HCT116 (cell line): ENCODE results near the gene TTC24. TPM values are rescaled to one million over a fixed set of nuclear protein-coding genes. Genes with fewer than 3 reads are reported as not detected.

Source experiments
- ATAC-seq: fragments of 200-7000 bp; cut with Tn5 transposase; 2 replicates; pipeline ENCODE4 v1.9.1; 2020; ENCODE audit warnings: mild to moderate bottlenecking, moderate library complexity
- BruUV-seq: library from RNA; stranded (reverse); fragments of 400-500 nt; replicated peaks from 2 replicates; lab custom pipeline; 2021; lab: Mats Ljungman, UMichigan
- CTCF ChIA-PET: fragments of 300-600 bp; sonication (Branson Sonifier 250); formaldehyde crosslinking; loops from one replicate; lab custom pipeline; 2021; ENCODE audit warnings: antibody characterized with exemption; lab: Charles Lee
- POLR2A ChIA-PET: fragments of 300-600, 350-600 bp; sonication (Branson Sonifier 250); formaldehyde crosslinking; loops from one replicate; lab custom pipeline; 2021; ENCODE audit warnings: antibody characterized with exemption; lab: Charles Lee
- RAD21 ChIA-PET, 2 experiments: fragments of 300-600 bp; sonication (Branson Sonifier 250); formaldehyde crosslinking; loops; one replicate each; lab custom pipeline; 2023; ENCODE audit warnings: low total read pairs in 2 of 2; ENCODE audit not compliant: uncharacterized antibody in 2 of 2, unreplicated experiment in 2 of 2, low non-redundant PET in 1 of 2; lab: Charles Lee
- DNase-seq: peaks from one replicate; pipeline ENCODE4 v3.0.0-alpha.2; 2010; ENCODE audit warnings: low read depth, low spot score
- H2AFZ ChIP-seq: fragments of 200-600 bp; shearing (Covaris generic), sonication (generic); 2 replicates; pipeline ENCODE4 v1.6.1; 2017; ENCODE audit warnings: low read depth, mixed run types, mixed read lengths, antibody characterized with exemption, low read length; ENCODE audit not compliant: poor library complexity, severe bottlenecking
- H3K27ac ChIP-seq: 2 replicates; pipeline ENCODE4 v1.5.1; 2012; ENCODE audit warnings: low read depth, low read length
- H3K27me3 ChIP-seq: fragments of 200-600 bp; sonication (generic); 2 replicates; pipeline ENCODE4 v1.6.1; 2016; ENCODE audit warnings: mixed run types, low read length, mixed read lengths; ENCODE audit not compliant: insufficient read depth
- H3K36me3 ChIP-seq, 2 experiments: fragments of 200-500 bp in 1 of 2; fragments of 200-600 bp in 1 of 2; sonication (Bioruptor generic) in 1 of 2; sonication (generic) in 1 of 2; 2 replicates each; pipeline versions ENCODE4 v1.5.1 to v1.6.1; 2014 to 2016; ENCODE audit warnings: low read length in 2 of 2, inconsistent platforms in 1 of 2, mixed read lengths in 1 of 2, mixed run types in 1 of 2; ENCODE audit not compliant: insufficient read depth in 2 of 2, control insufficient read depth in 1 of 2
- H3K4me1 ChIP-seq, 2 experiments: fragments of 200-600 bp in 1 of 2; sonication (generic) in 1 of 2; 2 replicates each; pipeline versions ENCODE4 v1.5.1 to v1.6.1; 2012 to 2017; ENCODE audit warnings: low read length in 2 of 2, inconsistent platforms in 1 of 2, mild to moderate bottlenecking in 1 of 2, mixed read lengths in 1 of 2, mixed run types in 1 of 2, moderate library complexity in 1 of 2; ENCODE audit not compliant: insufficient read depth in 2 of 2, control insufficient read depth in 1 of 2
- H3K4me2 ChIP-seq: fragments of 200-600 bp; sonication (generic); 2 replicates; pipeline ENCODE4 v1.6.1; 2017; ENCODE audit warnings: mixed run types, low read length, mixed read lengths
- H3K4me3 ChIP-seq, 2 experiments: fragments of 200-600 bp in 1 of 2; sonication (generic) in 1 of 2; replicated peaks in 1 of 2; 2 replicates each; pipeline ENCODE4 v1.5.1; 2011 to 2016; ENCODE audit warnings: low read length in 2 of 2, control low read depth in 1 of 2, low read depth in 1 of 2, mild to moderate bottlenecking in 1 of 2, mixed read lengths in 1 of 2, mixed run types in 1 of 2
- H3K79me2 ChIP-seq: fragments of 200-600 bp; sonication (generic); 2 replicates; pipeline ENCODE4 v1.6.1; 2017; ENCODE audit warnings: mild to moderate bottlenecking, mixed run types, low read length, moderate library complexity, mixed read lengths; ENCODE audit not compliant: insufficient read depth
- H3K9ac ChIP-seq: fragments of 200-600 bp; sonication (generic); 2 replicates; pipeline ENCODE4 v1.6.1; 2016; ENCODE audit warnings: low read length, mixed read lengths
- H3K9me2 ChIP-seq: fragments of 200-600 bp; sonication (generic), shearing (Covaris generic); 2 replicates; pipeline ENCODE4 v1.6.1; 2017; ENCODE audit warnings: mixed run types, mild to moderate bottlenecking, moderate library complexity; ENCODE audit not compliant: insufficient read depth
- H3K9me3 ChIP-seq, 2 experiments: fragments of 200-500 bp in 1 of 2; fragments of 200-600 bp in 1 of 2; sonication (Bioruptor generic) in 1 of 2; sonication (generic) in 1 of 2; 2 replicates each; pipeline ENCODE4 v1.6.1; 2014 to 2017; ENCODE audit warnings: low read length in 2 of 2, mixed read lengths in 2 of 2, inconsistent platforms in 1 of 2, low read depth in 1 of 2, mild to moderate bottlenecking in 1 of 2, mixed run types in 1 of 2, moderate library complexity in 1 of 2; ENCODE audit not compliant: control insufficient read depth in 1 of 2, insufficient read depth in 1 of 2
- H4K20me1 ChIP-seq: fragments of 200-600 bp; sonication (generic), shearing (Covaris generic); 2 replicates; pipeline ENCODE4 v1.6.1; 2017; ENCODE audit warnings: mixed run types, mild to moderate bottlenecking, moderate library complexity; ENCODE audit not compliant: insufficient read depth
- CBX3 ChIP-seq: IDR thresholded peaks from 2 replicates; pipeline ENCODE4 v1.6.1; 2012; ENCODE audit warnings: low read depth
- CEBPB ChIP-seq: IDR thresholded peaks from 2 replicates; pipeline ENCODE4 v1.6.1; 2012; ENCODE audit warnings: low read depth
- CTCF ChIP-seq, 3 experiments: fragments of 200-600 bp in 1 of 3; sonication (generic) in 1 of 3; IDR thresholded peaks in 2 of 3; conservative IDR thresholded peaks in 1 of 3; 2 replicates each; pipeline ENCODE4 v1.5.1; 2012 to 2017; ENCODE audit warnings: low read depth in 2 of 3, low read length in 2 of 3, antibody characterized with exemption in 1 of 3, borderline replicate concordance in 1 of 3, control low read depth in 1 of 3, mild to moderate bottlenecking in 1 of 3, mixed read lengths in 1 of 3, mixed run types in 1 of 3, moderate library complexity in 1 of 3; ENCODE audit not compliant: insufficient read depth in 1 of 3
- ELF1 ChIP-seq: IDR thresholded peaks from 2 replicates; pipeline ENCODE4 v1.6.1; 2012; ENCODE audit warnings: low read depth, borderline replicate concordance
- EZH2 ChIP-seq: fragments of 200-600 bp; sonication (generic); IDR thresholded peaks from 2 replicates; pipeline ENCODE4 v1.6.1; 2017; ENCODE audit warnings: antibody characterized with exemption, mixed run types
- EZH2phosphoT487 ChIP-seq: fragments of 200-600 bp; IDR thresholded peaks from 2 replicates; pipeline ENCODE4 v1.6.1; 2018; ENCODE audit warnings: antibody characterized with exemption, borderline replicate concordance
- FOSL1 ChIP-seq: IDR thresholded peaks from 2 replicates; pipeline ENCODE4 v1.6.1; 2012; ENCODE audit warnings: low read depth
- JUND ChIP-seq: IDR thresholded peaks from 2 replicates; pipeline ENCODE4 v1.6.1; 2012
- MAX ChIP-seq: IDR thresholded peaks from 2 replicates; pipeline ENCODE4 v1.6.1; 2012
- POLR2A ChIP-seq: IDR thresholded peaks from 2 replicates; pipeline ENCODE4 v1.7.0; 2011; ENCODE audit warnings: borderline replicate concordance; ENCODE audit not compliant: insufficient read depth, insufficient read length; ENCODE audit errors: extremely low read depth
- POLR2AphosphoS5 ChIP-seq: IDR thresholded peaks from 2 replicates; pipeline ENCODE4 v1.6.1; 2011; ENCODE audit warnings: mild to moderate bottlenecking, low read depth, low read length, moderate library complexity
- RAD21 ChIP-seq: IDR thresholded peaks from 2 replicates; pipeline ENCODE4 v1.6.1; 2012; ENCODE audit warnings: low read depth, mild to moderate bottlenecking
- SIN3A ChIP-seq: IDR thresholded peaks from 2 replicates; pipeline ENCODE4 v1.6.1; 2012; ENCODE audit warnings: low read depth
- SP1 ChIP-seq: IDR thresholded peaks from 2 replicates; pipeline ENCODE4 v1.6.1; 2012; ENCODE audit warnings: low read depth
- SRF ChIP-seq: IDR thresholded peaks from 2 replicates; pipeline ENCODE4 v1.6.1; 2012; ENCODE audit warnings: low read depth
- YY1 ChIP-seq: IDR thresholded peaks from 2 replicates; pipeline ENCODE4 v1.6.1; 2011; ENCODE audit warnings: low read length, low read depth, moderate library complexity, mild to moderate bottlenecking; ENCODE audit not compliant: insufficient replicate concordance; ENCODE audit errors: extremely low read depth
- ZBTB33 ChIP-seq: IDR thresholded peaks from 2 replicates; pipeline ENCODE4 v1.6.1; 2011; ENCODE audit warnings: mild to moderate bottlenecking, low read length, moderate library complexity; ENCODE audit not compliant: insufficient replicate concordance; ENCODE audit errors: extremely low read depth
- ZFX ChIP-seq: fragments of 450-650 bp; IDR thresholded peaks from 2 replicates; pipeline ENCODE4 v1.6.1; 2017
- ZNF274 ChIP-seq: fragments of 200-500 bp; sonication (Bioruptor generic); IDR thresholded peaks from 2 replicates; pipeline ENCODE4 v1.6.1; 2014; ENCODE audit warnings: mild to moderate bottlenecking, low read depth, low read length, inconsistent platforms
- intact Hi-C: fragments of 100-400 bp; cut with micrococcal nuclease; formaldehyde crosslinking; loops from 2 replicates; pipeline ENCODE4 v1.10.0; 2022
- total RNA-seq: library from RNA; stranded (reverse); gene quantifications from one replicate; pipeline ENCODE4 v1.2.1, GENCODE V29; 2021; ENCODE audit not compliant: unreplicated experiment
- TF ChIP-seq, protein P1 (sequence below): IDR thresholded peaks from 2 replicates; pipeline ENCODE4 v1.6.1; 2012; ENCODE audit warnings: low read depth

Gene TTC24
- total RNA-seq, 1 experiment from 2014 or later = not detected

GRCh38 chr1:156612666-156613065, 33.1 kb downstream of the TTC24 start:
- no peak overlapping the region for H3K9ac ChIP-seq
- no peaks in the 10 kb centered on the region for H3K27me3 ChIP-seq
- H3K27ac ChIP-seq = no peak overlapping the region
- H3K9me3 ChIP-seq = no peaks in the 10 kb centered on the region
- CTCF ChIA-PET = interaction anchor here (0.9 to 1.3 kb wide), 4 partner anchors 18 to 77 kb away, joined by 3 to 4 read pairs (median 3); no protein-coding TSS in a partner anchor
- TF ChIP-seq CBX3 (no peak), JUND (no peak), SRF (no peak), EZH2phosphoT487 (no peak), POLR2AphosphoS5 (no peak), ZNF274 (no peak), ELF1 (no peak), POLR2A (no peak), SP1 (no peak), ZFX (no peak), RAD21 (no peak), EZH2 (no peak), CTCF (IDR thresholded peaks at IDR 0.05 in 2 of 3, conservative IDR thresholded peaks at IDR 0.05 in 1 of 3; ENCODE audit: borderline replicate concordance in 1 of 3, insufficient read depth in 1 of 3, low read depth in 2 of 3, low read length in 2 of 3) (no peak), CEBPB (no peak), YY1 (no peak), MAX (no peak), FOSL1 (no peak), ZBTB33 (no peak), SIN3A (no peak)
- TF ChIP-seq, protein P1, sequence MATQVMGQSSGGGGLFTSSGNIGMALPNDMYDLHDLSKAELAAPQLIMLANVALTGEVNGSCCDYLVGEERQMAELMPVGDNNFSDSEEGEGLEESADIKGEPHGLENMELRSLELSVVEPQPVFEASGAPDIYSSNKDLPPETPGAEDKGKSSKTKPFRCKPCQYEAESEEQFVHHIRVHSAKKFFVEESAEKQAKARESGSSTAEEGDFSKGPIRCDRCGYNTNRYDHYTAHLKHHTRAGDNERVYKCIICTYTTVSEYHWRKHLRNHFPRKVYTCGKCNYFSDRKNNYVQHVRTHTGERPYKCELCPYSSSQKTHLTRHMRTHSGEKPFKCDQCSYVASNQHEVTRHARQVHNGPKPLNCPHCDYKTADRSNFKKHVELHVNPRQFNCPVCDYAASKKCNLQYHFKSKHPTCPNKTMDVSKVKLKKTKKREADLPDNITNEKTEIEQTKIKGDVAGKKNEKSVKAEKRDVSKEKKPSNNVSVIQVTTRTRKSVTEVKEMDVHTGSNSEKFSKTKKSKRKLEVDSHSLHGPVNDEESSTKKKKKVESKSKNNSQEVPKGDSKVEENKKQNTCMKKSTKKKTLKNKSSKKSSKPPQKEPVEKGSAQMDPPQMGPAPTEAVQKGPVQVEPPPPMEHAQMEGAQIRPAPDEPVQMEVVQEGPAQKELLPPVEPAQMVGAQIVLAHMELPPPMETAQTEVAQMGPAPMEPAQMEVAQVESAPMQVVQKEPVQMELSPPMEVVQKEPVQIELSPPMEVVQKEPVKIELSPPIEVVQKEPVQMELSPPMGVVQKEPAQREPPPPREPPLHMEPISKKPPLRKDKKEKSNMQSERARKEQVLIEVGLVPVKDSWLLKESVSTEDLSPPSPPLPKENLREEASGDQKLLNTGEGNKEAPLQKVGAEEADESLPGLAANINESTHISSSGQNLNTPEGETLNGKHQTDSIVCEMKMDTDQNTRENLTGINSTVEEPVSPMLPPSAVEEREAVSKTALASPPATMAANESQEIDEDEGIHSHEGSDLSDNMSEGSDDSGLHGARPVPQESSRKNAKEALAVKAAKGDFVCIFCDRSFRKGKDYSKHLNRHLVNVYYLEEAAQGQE = no peak
- H3K9me2 ChIP-seq = no peaks in the 10 kb centered on the region
- POLR2A ChIA-PET = no interaction called here
- H2AFZ ChIP-seq = no peak overlapping the region
- no peaks in the 10 kb centered on the region for H3K36me3 ChIP-seq
- intact Hi-C loops = no loop called here
- RAD21 ChIA-PET = no interaction called here
- ATAC-seq = no peak
- H3K4me1 ChIP-seq = peaks cover 11 to 22% of the 10 kb centered on the region in 2 experiments
- H4K20me1 ChIP-seq = no peaks in the 10 kb centered on the region
- no peak overlapping the region for H3K4me3 ChIP-seq
- no peak overlapping the region for H3K4me2 ChIP-seq
- no peaks in the 10 kb centered on the region for H3K79me2 ChIP-seq
- BruUV-seq = no TSS peak
- no peak for DNase-seq
